Measurements from ENCODE around the gene KLHL42. TPM values are rescaled to one million over a fixed set of nuclear protein-coding genes. Genes with fewer than 3 reads are reported as not detected.

The KLHL42 gene
- total and polyA plus RNA-seq, 2 of the 8 experiments (the other 6 are each of a cell fraction or from before 2014, with no cell fraction given), result 13.6 to 21.6 TPM

DNA sequence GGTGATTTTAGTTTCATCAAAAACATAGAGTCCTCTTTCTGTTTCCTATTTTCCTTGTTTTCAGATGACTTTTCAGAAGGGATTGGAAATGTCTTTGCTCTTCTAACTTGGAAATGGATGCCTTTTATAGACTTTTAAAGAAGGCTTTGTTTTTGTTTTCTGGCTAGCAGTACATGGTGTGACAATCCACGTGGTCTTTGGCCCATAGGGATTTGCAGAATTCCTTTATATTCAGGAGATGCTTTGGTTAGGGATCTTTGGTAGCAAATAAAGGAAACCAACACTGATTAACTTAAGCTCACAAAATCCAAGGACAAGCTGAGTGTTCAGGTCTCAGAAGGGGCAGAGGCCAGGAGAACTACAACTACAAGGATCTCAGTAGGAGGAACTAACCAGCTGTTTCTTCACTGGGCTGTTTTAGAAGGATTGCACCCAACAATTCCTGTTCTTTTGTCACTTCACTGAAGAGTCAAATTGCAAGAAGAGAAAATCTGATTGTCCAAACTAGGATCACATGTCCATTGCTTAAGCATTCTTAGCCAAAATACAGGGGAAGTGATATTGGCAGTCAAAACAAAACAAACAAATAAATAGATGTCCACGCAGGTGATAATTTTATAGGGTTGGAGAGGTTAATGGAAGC is 58.6 kb downstream of the KLHL42 start:
- POLR2A ChIA-PET (ENCODE audit: partially characterized antibody), result no interaction called here

More for the DNA sequence above, 58.6 kb downstream of the KLHL42 start:
- Histone ChIP-seq H3K27ac (ENCODE audit: low read depth, low read length) (no peak overlapping the region), H3K9me3 (ENCODE audit: insufficient read depth in 2 of 2, low read depth in 1 of 2, low read length in 1 of 2) (peaks cover 0 to 6% of the 10 kb centered on the region in 2 experiments; a peak in 1 of 4 replicates), H3K23me2 (ENCODE audit: low read depth, low read length) (no peaks in the 10 kb centered on the region; the same call in 1 of the 2 replicates), H3K27me3 (replicated peaks in 1 of 4; ENCODE audit: control insufficient read depth in 3 of 4, extremely low read depth in 1 of 4, insufficient read depth in 3 of 4, low read length in 3 of 4) (no peaks in the 10 kb centered on the region), H2AFZ (ENCODE audit: low read length) (no peak overlapping the region), H4K91ac (replicated peaks; ENCODE audit: insufficient read length, low read length) (no peak overlapping the region), H4K20me1 (replicated peaks in 1 of 2; ENCODE audit: control insufficient read depth in 1 of 2, insufficient read depth in 2 of 2, low read length in 2 of 2) (no peaks in the 10 kb centered on the region), H4K5ac (ENCODE audit: insufficient read length, low read depth, low read length) (no peak overlapping the region), H2AK5ac (ENCODE audit: low read depth, low read length) (no peak overlapping the region), H2BK5ac (ENCODE audit: low read depth, low read length) (no peak overlapping the region), H3K4me3 (ENCODE audit: extremely low read depth in 1 of 4, insufficient read depth in 2 of 4, low read depth in 3 of 4, low read length in 4 of 4) (no peak overlapping the region), H3K23ac (ENCODE audit: insufficient read length) (no peak overlapping the region), H2BK120ac (replicated peaks; ENCODE audit: low read depth, low read length) (no peak overlapping the region), H3K4ac (replicated peaks; ENCODE audit: insufficient read length, low read depth, low read length) (no peak overlapping the region), H2BK12ac (ENCODE audit: low read depth, low read length) (no peak overlapping the region), H3K4me1 (replicated peaks in 1 of 4; ENCODE audit: control insufficient read depth in 3 of 4, insufficient read depth in 4 of 4, low read length in 3 of 4) (no peaks in the 10 kb centered on the region), H3K18ac (ENCODE audit: extremely low read depth, low read length) (no peak overlapping the region), H3K36me3 (ENCODE audit: control insufficient read depth in 2 of 4, insufficient read depth in 4 of 4, low read length in 3 of 4) (no peaks in the 10 kb centered on the region), H2BK15ac (ENCODE audit: low read length) (no peak overlapping the region), H3K56ac (replicated peaks; ENCODE audit: insufficient read length, low read depth, low read length) (no peak overlapping the region), H3K79me2 (ENCODE audit: control insufficient read depth in 1 of 2, insufficient read depth in 2 of 2, low read length in 2 of 2) (no peaks in the 10 kb centered on the region), H3K4me2 (ENCODE audit: insufficient read depth in 1 of 2, low read depth in 2 of 2, low read length in 2 of 2) (no peak overlapping the region), H2BK20ac (ENCODE audit: low read length) (no peak overlapping the region), H3K14ac (ENCODE audit: insufficient read length) (no peak overlapping the region), H4K8ac (ENCODE audit: extremely low read depth, insufficient read depth, low read length) (no peak overlapping the region), H3K9ac (replicated peaks in 1 of 4; ENCODE audit: extremely low read depth in 1 of 4, low read depth in 3 of 4, low read length in 3 of 4) (no peak overlapping the region), H3K79me1 (ENCODE audit: low read depth, low read length) (no peaks in the 10 kb centered on the region)
- CTCF ChIA-PET (ENCODE audit: partially characterized antibody), result interaction anchor here (0.7 to 3.7 kb wide), 2 partner anchors 18 to 102 kb away, joined by 3 to 19 read pairs; no protein-coding TSS in a partner anchor
- TF ChIP-seq, protein P1, sequence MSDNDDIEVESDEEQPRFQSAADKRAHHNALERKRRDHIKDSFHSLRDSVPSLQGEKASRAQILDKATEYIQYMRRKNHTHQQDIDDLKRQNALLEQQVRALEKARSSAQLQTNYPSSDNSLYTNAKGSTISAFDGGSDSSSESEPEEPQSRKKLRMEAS (IDR thresholded peaks at IDR 0.05), result no peak
- TF ChIP-seq CHD1 (IDR thresholded peaks at IDR 0.05; ENCODE audit: low read depth, low read length) (no peak), BACH1 (IDR thresholded peaks at IDR 0.05; ENCODE audit: low read length) (no peak), GTF2F1 (IDR thresholded peaks at IDR 0.05; ENCODE audit: borderline replicate concordance, low read depth, low read length) (no peak), JUND (IDR thresholded peaks at IDR 0.05; ENCODE audit: low read length) (no peak), SIX5 (IDR thresholded peaks at IDR 0.05; ENCODE audit: low read depth, low read length) (no peak)
- TF ChIP-seq, protein P2, sequence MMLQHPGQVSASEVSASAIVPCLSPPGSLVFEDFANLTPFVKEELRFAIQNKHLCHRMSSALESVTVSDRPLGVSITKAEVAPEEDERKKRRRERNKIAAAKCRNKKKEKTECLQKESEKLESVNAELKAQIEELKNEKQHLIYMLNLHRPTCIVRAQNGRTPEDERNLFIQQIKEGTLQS (IDR thresholded peaks at IDR 0.05; ENCODE audit: insufficient read depth, low read depth, low read length), result no peak
- no peak for FAIRE-seq
- no peak for DNase-seq (ENCODE audit: low read depth in 1 of 2, low spot score in 2 of 2)
- WGBS, 2 experiments (ENCODE audit: extremely low coverage in 1 of 2, insufficient coverage in 1 of 2, insufficient read length in 1 of 2, insufficient replicate concordance in 2 of 2, low coverage in 1 of 2, low lambda C conversion rate in 2 of 2, missing lambda C conversion rate in 1 of 2), result 97% methylated on average over 2 of the region's 2 CpGs; no CpG with 5 or more reads in 1 of the 2 experiments

Measured in H1 (cell line).